ENCODE data around the gene MTX3. TPM values are rescaled to one million over a fixed set of nuclear protein-coding genes. Genes with fewer than 3 reads are reported as not detected.

Gene MTX3
- total and polyA plus RNA-seq, 10 of the 15 experiments (the other 5 are each of a cell fraction or from before 2014, with no cell fraction given), result 1.8 to 18.9 (median 9.3) TPM

DNA sequence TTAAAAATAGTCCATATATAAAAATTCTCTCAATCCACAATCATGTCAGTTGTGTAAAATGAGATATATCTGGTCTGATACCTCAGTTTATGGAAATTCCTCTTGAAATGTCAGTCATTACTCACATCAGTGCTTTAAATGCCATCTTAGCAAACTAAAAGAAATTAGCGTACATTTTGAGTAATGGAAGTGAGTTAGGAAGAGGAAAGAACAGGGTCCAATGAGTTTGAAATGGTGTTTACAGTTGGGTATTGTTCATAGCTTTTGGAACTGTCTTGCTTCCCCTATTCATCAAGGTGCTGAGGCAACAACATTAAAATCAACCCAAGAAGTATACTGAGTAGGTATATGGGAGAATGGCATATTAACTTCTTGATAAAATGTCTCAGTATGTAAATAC is 8.7 kb upstream of the MTX3 start:
- FAIRE-seq, result no peak
- WGBS (ENCODE audit: insufficient coverage, insufficient replicate concordance, low lambda C conversion rate, missing lambda C conversion rate), result 89% methylated on average over 1 of the region's 1 CpG
- Histone ChIP-seq H3K4me1 (ENCODE audit: control insufficient read depth, insufficient read depth, low read length) (no peaks in the 10 kb centered on the region), H3K79me2 (ENCODE audit: control insufficient read depth, insufficient read depth, low read length) (no peaks in the 10 kb centered on the region), H4K20me1 (ENCODE audit: control insufficient read depth, insufficient read depth) (no peaks in the 10 kb centered on the region), H3K9me3 (replicated peaks; ENCODE audit: control insufficient read depth, insufficient read depth, low read length) (no peaks in the 10 kb centered on the region), H3K9ac (ENCODE audit: control insufficient read depth, insufficient read depth, low read length) (no peak overlapping the region), H3K27me3 (replicated peaks in 1 of 2; ENCODE audit: control insufficient read depth in 2 of 2, insufficient read depth in 2 of 2, low read length in 1 of 2) (no peaks in the 10 kb centered on the region), H2AFZ (ENCODE audit: control insufficient read depth, low read depth, low read length) (no peak overlapping the region), H3K4me3 (no peak overlapping the region), H3K36me3 (ENCODE audit: control insufficient read depth in 2 of 2, insufficient read depth in 2 of 2, low read length in 1 of 2) (no peaks in the 10 kb centered on the region), H3K4me2 (ENCODE audit: control insufficient read depth, insufficient read depth) (no peak overlapping the region), H3K27ac (ENCODE audit: control insufficient read depth, insufficient read depth) (no peak overlapping the region)
- ChIA-PET RAD21 (ENCODE audit: unreplicated experiment) (no interaction called here), SMC1A (ENCODE audit: uncharacterized antibody, unreplicated experiment) (no interaction called here), POLR2A (no interaction called here), CTCF (interaction anchor here (1.0 kb wide), 1 partner anchor 9 kb away, joined by 3 read pairs; no protein-coding TSS in a partner anchor)
- BruUV-seq (replicated peaks), result no TSS peak
- in situ Hi-C loops (cut with MboI), result no loop called here
- no peak for DNase-seq (ENCODE audit: low read depth, low spot score)
- TF ChIP-seq KDM1A (IDR thresholded peaks at IDR 0.05; ENCODE audit: borderline replicate concordance) (no peak), ZNF24 (IDR thresholded peaks at IDR 0.05) (no peak), ASH2L (IDR thresholded peaks at IDR 0.05; ENCODE audit: borderline replicate concordance, low read depth) (no peak), NFYB (IDR thresholded peaks at IDR 0.05; ENCODE audit: insufficient read depth, low read depth, low read length) (no peak), ETV6 (conservative IDR thresholded peaks at IDR 0.05 in 1 of 2, IDR thresholded peaks at IDR 0.05 in 1 of 2; ENCODE audit: borderline replicate concordance in 1 of 2, low read depth in 1 of 2) (no peak), RAD51 (IDR thresholded peaks at IDR 0.05) (no peak), HDAC6 (IDR thresholded peaks at IDR 0.05; ENCODE audit: unreplicated experiment) (no peak)
- TF ChIP-seq, protein P1, sequence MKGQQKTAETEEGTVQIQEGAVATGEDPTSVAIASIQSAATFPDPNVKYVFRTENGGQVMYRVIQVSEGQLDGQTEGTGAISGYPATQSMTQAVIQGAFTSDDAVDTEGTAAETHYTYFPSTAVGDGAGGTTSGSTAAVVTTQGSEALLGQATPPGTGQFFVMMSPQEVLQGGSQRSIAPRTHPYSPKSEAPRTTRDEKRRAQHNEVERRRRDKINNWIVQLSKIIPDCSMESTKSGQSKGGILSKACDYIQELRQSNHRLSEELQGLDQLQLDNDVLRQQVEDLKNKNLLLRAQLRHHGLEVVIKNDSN (IDR thresholded peaks at IDR 0.05; ENCODE audit: borderline replicate concordance, extremely low read length, insufficient read depth, low read depth, low read length), result no peak
- TF ChIP-seq, protein P2, sequence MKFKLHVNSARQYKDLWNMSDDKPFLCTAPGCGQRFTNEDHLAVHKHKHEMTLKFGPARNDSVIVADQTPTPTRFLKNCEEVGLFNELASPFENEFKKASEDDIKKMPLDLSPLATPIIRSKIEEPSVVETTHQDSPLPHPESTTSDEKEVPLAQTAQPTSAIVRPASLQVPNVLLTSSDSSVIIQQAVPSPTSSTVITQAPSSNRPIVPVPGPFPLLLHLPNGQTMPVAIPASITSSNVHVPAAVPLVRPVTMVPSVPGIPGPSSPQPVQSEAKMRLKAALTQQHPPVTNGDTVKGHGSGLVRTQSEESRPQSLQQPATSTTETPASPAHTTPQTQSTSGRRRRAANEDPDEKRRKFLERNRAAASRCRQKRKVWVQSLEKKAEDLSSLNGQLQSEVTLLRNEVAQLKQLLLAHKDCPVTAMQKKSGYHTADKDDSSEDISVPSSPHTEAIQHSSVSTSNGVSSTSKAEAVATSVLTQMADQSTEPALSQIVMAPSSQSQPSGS (IDR thresholded peaks at IDR 0.05; ENCODE audit: low read length), result no peak
- TF ChIP-seq, protein P3, sequence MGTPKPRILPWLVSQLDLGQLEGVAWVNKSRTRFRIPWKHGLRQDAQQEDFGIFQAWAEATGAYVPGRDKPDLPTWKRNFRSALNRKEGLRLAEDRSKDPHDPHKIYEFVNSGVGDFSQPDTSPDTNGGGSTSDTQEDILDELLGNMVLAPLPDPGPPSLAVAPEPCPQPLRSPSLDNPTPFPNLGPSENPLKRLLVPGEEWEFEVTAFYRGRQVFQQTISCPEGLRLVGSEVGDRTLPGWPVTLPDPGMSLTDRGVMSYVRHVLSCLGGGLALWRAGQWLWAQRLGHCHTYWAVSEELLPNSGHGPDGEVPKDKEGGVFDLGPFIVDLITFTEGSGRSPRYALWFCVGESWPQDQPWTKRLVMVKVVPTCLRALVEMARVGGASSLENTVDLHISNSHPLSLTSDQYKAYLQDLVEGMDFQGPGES (IDR thresholded peaks at IDR 0.05), result no peak
- no peak for ATAC-seq
- intact Hi-C loops (cut with micrococcal nuclease; ENCODE audit: unreplicated experiment), result no loop called here

Data from GM12878 (cell line).